ENCODE data around the gene VDAC1.
"Not testable (repeated sequence)": the region's sequence is repeated elsewhere in the genome, so short reads cannot be mapped to it uniquely, and the experiment has no call there.

The VDAC1 gene

DNA sequence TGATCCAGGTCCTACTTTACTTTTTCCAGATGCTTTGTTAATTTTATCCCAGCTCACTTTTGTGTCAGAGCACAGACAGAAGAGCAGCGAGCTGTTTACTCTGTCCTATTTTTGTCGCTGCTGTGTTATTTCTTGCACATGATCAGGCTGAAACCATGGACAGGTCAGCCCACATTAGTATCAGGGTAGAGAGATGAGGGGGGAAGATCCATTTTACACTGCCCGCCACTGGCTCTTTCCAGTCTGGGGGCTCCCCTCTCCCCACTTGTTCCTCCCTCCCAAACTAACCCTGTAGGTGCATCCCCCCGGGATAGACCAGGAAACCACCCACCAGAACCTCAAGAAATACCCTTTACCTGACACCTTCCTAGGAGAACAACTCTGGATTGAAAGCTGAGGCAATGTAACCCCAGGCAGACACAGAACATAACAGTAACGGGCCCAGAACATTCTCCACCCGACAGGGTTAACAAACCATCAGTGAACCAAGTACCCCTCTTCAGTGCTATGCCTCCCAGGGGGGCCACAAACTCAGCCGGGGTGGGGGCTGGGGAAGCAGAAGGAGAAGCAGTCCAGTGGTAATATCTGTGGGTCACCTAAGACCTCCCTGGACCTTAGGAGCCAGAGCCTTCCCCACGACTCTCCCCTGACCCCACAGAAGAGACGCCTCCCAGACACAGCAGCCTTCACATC lies 10.3 kb downstream of the VDAC1 start:
- no peak for DNase-seq

GRCh38 chr5:133993185-133993936 lies 11.4 kb downstream of the VDAC1 start:
- no peak for DNase-seq

GRCh38 chr5:133992429-133993155 lies 12.2 kb downstream of the VDAC1 start:
- no peak for DNase-seq

- DNase-seq, result no peak
Observed at GRCh38 chr5:133991171-133991910, 13.4 kb downstream of the VDAC1 start.

DNA sequence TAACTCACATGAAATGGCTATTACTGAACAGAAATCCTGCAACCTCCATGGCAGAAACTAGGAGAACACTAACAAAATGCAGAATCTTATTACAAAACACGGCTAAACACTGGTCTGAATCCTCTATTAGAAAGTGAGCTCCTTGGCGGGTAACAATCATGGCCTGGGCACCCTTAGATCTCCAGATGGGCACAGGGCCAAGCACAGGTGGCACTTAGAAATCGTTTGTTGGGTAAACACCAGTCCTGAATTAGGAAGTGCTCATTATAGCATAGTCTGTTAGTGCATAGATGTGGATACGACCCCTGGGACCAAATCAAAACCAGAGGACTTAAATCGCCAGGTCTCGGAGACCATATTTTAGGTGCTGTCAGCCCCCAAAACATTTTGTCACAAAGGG lies 14.4 kb downstream of the VDAC1 start:
- DNase-seq, result no peak

DNA sequence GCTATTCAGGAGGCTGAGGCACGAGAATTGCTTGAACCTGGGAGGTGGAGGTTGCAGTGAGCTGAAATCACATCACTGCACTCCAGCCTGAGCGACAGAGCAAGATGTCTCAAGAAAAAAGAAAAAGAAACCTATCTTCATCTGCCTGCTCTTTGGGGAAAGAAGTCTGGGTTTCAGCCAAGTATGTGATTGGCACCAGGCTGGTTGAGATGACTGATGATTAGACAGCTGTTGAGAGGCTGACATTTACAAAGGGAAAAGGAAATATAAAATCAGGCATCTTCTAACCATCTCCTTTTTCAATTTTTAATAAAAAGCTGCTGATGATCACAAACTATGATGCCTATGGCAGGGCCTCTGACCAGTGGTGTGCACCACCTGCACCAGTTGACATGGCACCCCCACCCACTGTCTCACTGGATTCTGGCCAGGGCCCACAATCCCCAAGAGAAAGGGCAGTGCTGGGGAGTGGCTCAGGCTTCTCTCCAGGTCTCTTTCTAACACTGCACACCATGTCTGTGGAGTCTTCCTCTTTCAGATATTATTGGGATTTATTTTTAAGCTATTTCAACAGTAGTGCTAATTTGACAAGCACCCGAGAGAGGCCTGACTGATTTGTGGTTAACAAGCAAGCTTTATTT lies 19.1 kb downstream of the VDAC1 start:
- no peak for DNase-seq

GRCh38 chr5:133983674-133984073 lies 21.1 kb downstream of the VDAC1 start:
- no peak for DNase-seq

DNA sequence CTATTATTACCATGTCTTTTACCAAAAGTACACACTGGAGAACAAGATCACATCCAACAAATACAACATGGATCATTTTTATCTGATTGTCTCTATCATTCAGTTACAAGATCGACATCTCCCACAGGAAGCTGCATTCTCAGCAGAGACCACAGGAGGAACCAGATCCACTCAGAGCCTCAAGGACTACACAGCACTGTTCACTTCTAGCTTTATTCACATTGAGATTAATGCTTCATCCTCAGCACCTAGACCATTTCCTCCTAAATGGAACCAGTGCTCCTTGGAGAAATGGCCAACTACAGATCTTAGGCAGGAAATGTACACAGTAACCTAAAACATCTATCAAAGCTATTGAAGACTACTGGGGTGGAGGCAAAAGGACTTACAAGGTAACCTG lies 23.1 kb downstream of the VDAC1 start:
- no peak for DNase-seq

DNA sequence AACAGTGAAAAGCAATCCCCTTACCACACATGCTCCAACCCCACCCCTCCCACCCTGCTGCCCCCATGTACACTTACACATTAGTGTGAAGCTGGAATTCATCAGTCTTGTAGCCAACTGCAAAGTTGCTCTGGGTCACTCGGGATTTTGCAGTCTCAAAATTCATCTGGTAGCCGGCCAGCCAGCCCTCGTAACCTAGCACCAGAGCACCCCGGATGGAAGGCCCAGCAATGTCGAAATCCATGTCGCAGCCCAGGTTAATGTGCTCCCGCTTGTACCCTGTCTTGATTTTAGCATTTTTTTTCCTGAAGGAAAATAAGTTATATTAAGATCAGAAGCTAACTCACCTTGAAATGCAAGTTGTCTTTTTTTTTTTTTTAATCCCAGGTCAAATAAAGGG lies 24.1 kb downstream of the VDAC1 start:
- DNase-seq, result no peak

DNA sequence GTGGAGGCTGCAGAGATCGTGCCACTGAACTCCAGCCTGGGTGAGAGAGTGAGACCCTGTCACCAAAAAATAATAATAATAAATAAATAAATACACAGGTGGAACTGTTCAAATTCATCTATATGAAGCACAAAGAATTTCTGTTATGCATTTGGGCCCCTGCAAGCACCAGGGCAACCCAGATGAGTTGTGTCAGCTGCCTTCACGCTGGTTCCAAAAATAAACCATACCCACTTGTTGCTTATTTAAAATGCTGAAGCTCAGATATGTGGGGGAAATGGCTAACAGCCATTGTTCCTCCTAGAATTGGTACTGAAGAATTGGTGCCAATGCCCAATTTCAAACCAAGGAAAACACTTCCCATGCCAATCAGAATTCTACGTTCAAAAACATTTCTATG lies 25.8 kb downstream of the VDAC1 start:
- no peak for DNase-seq

DNA sequence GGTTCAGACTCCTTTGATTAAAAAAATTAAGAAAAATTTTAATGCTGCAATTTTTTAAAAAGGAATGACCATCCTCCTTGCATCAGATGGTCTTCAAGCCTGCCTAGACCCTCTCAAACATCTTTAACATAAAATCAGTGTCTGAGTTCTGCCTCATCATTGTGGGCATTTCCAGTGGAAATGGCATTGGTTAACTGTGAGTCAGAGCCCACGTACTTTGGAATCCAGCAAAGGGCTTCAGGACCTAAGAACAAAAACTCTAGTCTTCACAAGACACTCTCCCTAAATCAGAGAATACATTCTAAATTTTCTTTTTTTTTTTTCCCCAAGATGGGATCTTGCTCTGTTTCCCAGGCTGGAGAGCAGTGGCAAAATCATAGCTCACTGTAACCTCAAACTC lies 26.9 kb downstream of the VDAC1 start:
- peak; percentile 84 for DNase-seq

DNA sequence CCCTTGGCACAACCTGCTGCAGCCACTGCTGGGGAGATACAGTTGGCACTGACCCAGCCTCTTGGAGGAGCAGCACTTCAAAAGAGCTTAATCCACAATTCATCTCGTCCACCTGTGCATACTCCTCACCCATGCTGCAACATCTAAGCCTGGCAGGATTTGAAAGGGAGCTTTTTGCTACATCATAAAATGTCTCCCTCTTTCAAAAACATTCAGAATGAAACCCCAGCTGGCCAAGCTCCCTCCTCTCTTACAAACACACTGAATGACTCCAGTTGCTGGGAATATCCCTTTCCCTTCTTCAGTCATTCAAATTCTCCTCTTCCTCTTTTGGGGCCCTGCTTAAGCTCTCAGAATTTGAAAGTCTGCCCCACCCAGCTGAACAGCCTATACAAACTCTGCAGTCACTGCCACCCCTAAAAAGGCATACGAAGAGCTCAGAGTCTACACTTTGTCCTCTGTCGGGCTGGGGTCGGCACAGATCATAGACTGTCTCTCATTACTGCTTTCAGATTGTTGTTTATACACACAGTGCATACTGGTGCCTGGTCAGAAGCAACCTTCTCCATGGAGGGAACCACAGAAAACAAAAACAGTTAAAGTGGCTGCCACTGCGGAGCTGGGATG lies 27.5 kb downstream of the VDAC1 start:
- peak; percentile 91 for DNase-seq

GRCh38 chr5:133975546-133975945 lies 29.2 kb downstream of the VDAC1 start:
- DNase-seq, result not testable (repeated sequence)

- DNase-seq, result no peak
Observed at GRCh38 chr5:133974142-133974541, 30.6 kb downstream of the VDAC1 start.

- DNase-seq, result peak; percentile 45
Observed at GRCh38 chr5:133970325-133970909, 34.4 kb downstream of the VDAC1 start.

DNA sequence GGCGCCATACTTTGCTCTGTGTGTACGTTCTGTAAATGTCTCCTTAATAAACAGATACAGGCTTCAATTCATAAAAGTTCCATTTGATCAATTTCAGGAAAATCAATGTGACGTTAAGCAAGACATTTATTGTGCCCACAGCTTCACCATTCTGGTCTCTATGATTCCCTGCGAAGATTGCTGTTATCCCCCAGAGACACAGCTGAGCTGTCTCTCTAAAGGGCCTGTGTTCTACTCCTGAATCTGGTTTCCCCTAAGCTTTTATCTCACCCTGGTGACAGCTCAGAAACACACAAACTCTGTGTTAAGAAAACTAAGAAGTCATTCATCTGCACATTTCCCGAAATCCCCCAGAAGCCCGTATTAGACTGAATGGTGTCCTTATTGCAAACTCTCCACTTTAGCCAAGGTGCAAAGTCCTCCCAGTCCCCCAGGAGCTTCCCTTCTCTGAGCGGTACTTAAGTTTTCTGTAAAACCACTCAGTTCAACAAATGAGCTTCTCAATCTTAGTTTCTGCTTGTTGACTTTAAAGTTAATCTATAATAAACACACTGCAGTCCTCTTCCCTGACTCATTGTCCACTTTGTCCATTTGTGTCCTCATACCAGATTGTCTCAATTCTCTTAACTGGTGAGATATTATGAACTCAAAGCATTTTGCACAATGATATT lies 35.0 kb downstream of the VDAC1 start:
- peak; percentile 18 for DNase-seq

- DNase-seq, result peak; percentile 99
Observed at GRCh38 chr5:133968204-133968980, 36.4 kb downstream of the VDAC1 start, which contains the start of gene C5orf15. Gene C5orf15 (minus strand): TSS chr5:133968625. CDS start chr5:133968584, 41 bp downstream.

DNA sequence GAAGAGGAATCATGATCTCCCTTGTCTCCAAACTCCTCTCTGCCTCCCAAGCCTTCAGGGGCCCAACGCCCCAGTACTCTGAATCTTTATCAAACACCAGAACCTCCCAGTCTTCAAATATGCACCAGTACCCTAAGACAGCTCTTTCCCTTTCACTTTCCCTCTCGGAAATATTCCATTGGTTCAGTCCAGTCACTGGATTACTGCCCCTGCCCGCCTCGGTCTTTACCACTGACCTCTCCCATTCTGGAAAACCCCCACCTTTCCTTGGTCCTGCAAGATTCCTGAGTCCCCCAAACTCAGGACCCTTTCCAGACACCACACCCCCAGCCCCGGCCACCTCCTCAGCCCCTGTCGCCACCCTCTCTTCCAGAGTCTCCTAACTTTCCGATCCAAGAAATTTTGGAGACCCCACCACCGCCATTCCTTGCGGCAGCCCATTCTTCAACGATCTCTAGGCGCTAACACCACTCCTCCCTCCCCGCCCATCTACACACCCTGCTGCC lies 37.0 kb downstream of the VDAC1 start:
- peak; percentile 90 for DNase-seq

- DNase-seq, result no peak
Observed at GRCh38 chr5:133967124-133967523, 37.7 kb downstream of the VDAC1 start.

- no peak for DNase-seq
Observed at GRCh38 chr5:133966090-133966489, 38.7 kb downstream of the VDAC1 start.

Data from suppressor macrophage treated with lipopolysaccharide for 4 hours (primary cell).